Lung microvascular endothelial cell (primary cell): ENCODE data around the gene IMMP2L. TPM values are rescaled to one million over a fixed set of nuclear protein-coding genes. Genes with fewer than 3 reads are reported as not detected.
"Not testable (repeated sequence)": the region's sequence is repeated elsewhere in the genome, so short reads cannot be mapped to it uniquely, and the experiment has no call there.

Source experiments
- DNase-seq, 2 donors: peaks; one replicate each; pipeline versions ENCODE4 v3.0.0 to v3.0.0-alpha.2; 2010; ENCODE audit warnings: low read depth in 2 of 2
- total RNA-seq: library from RNA; depleted of rRNA; stranded (reverse); fragments of >200 nt; gene quantifications from 2 replicates; pipeline ENCODE4 v1.2.1, GENCODE V29; 2014

Gene IMMP2L
- total RNA-seq, 1 donor from 2014 or later = 9.1 TPM

DNA sequence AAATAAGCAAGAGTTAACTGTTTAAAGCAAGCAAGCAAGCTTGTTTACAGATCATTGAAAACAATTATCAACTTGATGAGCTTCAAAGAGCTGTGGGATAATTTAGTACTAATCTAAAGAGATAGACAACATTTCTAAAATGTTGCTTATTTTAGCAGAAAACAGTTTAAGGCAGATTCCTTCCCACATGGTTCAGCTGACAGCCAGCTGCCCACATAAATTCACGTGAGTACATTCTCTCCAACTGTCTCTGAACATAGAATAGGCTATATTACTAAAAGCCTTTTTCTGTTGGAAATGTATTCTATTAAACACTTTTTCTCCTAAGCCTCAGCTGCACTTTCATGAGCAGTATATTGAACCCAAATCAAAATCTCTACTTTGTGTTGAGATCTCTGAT is 297.3 kb downstream of the IMMP2L start:
- DNase-seq = no peak

DNA sequence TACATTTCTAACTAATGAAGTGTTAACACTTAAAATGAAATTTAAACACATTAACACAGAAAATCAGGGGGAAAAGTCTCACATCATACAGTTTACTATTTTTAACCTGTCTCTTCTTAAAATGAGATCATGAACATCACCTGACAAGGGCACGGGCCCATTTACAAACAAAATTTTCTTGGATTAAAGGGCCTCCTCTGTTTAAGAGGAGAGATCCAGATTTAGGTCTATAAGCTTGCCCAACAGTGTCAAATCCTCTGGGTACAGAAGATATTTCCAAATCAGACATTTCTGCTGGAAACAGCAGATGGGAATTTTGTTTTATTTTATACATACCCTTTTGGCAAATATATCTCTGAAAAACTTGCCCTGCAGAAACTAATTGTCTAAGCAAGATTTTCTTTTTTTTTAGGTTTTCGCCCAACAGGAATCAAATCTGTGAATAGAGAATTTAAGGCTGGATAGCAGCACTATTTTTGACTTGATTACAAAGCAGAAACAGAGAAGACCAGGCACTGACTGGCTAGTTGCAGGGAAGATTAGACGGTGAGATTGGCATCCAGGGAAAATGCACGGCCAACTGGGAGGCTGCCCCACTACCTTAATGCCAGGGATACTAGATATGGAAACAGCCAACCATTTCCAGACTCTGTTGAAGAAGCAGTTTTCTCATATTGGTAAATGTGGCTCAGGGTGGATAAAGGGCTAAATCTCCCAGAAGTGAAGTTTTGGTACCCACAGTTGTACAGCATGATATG is 298.0 kb downstream of the IMMP2L start:
- no peak for DNase-seq

GRCh38 chr7:111262293-111263116 is 299.8 kb downstream of the IMMP2L start:
- DNase-seq = no peak

- no peak for DNase-seq
Observed at GRCh38 chr7:111261496-111261895, 300.8 kb downstream of the IMMP2L start.

GRCh38 chr7:111259991-111260390 is 302.3 kb downstream of the IMMP2L start:
- DNase-seq = no peak

DNA sequence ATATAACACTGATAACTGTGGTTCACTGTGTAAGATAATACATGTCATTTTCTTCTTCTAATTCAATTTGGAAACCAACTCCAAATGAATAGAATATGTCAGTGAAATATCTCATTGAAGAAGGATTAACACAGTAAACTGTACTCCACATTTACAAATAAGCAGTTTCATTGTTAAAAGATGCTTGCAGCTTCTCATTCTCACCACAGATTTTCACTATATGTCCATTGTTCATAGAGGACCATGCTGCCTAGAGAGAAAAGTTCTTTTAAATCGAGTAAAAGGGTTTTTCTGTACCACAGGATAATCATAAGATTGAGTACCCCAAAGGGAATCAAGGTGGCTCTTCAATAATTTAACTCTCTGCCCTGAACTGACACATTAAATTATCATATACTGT is 305.9 kb downstream of the IMMP2L start:
- no peak for DNase-seq

- DNase-seq = peak in 1 of 2 donors; percentile 5
Observed at GRCh38 chr7:111255576-111255975, 306.7 kb downstream of the IMMP2L start.

- not testable (repeated sequence) for DNase-seq
Observed at GRCh38 chr7:111251365-111251764, 310.9 kb downstream of the IMMP2L start.

GRCh38 chr7:111249807-111250206 is 312.5 kb downstream of the IMMP2L start:
- not testable (repeated sequence) for DNase-seq

GRCh38 chr7:111242141-111242755 is 320.0 kb downstream of the IMMP2L start:
- DNase-seq = no peak

GRCh38 chr7:111240371-111240770 is 321.9 kb downstream of the IMMP2L start:
- no peak for DNase-seq

- no peak for DNase-seq
Observed at GRCh38 chr7:111239437-111239836, 322.9 kb downstream of the IMMP2L start.

GRCh38 chr7:111238886-111239285 is 323.4 kb downstream of the IMMP2L start:
- DNase-seq = peak; percentile 52 to 62

DNA sequence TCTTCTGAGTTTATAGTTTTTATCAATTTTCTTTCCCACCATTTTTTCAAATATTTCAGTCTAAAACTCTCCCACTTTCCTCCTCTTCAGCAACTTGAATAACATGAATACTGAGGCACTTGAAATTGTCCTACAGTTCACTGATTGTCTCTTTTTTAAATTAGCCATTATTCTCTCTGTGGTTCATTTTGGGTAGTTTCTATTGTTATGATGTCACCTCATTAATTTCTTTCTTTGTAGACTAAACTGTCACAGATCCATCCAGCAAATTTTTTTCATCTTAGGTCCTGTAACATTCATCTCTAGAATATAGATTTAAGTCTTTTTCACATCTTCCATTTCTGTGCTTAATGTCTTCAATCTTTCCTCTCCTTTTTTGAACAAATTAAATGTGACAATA is 326.6 kb downstream of the IMMP2L start:
- no peak for DNase-seq

- peak; percentile 70 to 73 for DNase-seq
Observed at GRCh38 chr7:111232249-111233084, 329.8 kb downstream of the IMMP2L start.

DNA sequence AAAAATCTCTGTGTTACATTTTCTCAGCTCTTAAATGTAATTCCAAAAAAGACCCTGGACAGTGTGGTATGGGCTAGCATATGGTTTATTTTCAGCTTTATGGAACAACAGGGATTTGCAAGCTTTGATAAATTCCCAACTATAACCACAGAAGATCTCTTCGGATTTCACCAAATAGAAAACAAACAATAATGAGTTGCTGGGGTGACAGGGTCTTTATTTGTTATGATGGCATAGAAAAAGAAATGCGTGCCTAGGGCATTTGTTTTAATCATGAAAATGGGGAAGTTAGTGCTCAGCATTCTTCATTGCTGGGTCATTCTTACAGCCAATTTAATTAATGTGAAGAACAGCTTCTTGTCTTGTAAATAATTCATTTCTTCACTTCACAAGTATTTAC is 332.4 kb downstream of the IMMP2L start:
- DNase-seq = no peak

DNA sequence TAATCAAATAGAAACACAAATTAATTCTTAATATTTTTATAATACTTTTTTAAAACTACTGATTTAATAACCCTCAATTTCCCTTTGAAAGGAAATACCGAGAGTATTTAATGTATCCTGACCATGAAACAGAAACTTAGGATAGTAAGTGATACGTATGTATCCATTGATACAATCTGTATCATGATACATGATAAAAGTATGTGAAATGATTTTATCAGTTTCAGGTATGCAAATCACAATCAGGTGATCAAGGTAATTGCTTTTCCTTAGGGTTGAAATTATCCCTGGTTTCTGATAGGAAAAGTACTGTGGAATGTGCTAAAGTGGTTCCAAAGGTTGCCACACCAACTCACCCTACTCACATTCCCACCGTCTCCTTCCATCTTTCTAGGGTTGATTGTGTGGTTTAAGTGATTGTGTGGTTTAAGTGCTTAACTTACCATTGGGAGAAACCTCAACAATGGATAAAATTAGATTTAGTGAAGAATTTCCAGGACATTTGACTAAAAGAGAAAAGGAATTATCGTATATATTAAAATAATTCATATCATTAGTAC is 333.0 kb downstream of the IMMP2L start:
- DNase-seq = no peak

DNA sequence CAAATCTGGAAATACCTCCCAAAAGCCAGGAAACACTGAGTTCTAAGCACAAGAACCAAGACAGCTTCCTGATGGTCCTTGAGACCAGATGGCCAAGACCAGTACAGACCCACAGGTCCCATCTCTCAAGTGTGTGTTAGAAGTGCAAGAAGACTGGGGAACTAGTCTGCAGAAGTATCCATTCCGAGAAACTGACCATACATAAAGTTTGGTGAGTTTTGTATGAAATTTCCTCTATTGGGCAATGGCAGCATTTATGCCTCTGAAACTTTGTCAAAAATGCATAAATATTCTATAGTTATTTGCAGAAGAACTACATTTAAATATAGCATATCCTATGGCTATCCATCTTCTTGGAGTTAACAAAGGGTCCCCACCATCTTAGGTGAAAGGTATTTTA is 333.9 kb downstream of the IMMP2L start:
- DNase-seq = no peak

DNA sequence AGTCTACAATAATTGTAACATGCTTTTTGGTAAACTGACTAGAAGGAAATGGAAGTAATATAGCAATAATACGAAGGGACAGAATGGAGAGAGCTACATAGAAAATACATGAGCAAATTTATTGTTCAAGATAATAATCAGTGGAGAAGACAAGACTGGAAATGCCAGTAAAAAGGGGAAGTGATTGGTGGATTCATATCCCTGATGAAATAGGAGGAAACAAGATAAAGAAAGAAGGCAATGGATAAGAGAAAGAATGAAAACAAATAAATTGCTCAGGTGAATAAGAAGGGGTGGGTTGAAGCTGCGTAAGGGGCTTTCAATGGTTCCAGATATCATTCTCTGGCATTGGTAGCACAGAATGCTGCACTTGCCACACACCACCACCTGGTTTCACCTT is 335.5 kb downstream of the IMMP2L start:
- DNase-seq = no peak

DNA sequence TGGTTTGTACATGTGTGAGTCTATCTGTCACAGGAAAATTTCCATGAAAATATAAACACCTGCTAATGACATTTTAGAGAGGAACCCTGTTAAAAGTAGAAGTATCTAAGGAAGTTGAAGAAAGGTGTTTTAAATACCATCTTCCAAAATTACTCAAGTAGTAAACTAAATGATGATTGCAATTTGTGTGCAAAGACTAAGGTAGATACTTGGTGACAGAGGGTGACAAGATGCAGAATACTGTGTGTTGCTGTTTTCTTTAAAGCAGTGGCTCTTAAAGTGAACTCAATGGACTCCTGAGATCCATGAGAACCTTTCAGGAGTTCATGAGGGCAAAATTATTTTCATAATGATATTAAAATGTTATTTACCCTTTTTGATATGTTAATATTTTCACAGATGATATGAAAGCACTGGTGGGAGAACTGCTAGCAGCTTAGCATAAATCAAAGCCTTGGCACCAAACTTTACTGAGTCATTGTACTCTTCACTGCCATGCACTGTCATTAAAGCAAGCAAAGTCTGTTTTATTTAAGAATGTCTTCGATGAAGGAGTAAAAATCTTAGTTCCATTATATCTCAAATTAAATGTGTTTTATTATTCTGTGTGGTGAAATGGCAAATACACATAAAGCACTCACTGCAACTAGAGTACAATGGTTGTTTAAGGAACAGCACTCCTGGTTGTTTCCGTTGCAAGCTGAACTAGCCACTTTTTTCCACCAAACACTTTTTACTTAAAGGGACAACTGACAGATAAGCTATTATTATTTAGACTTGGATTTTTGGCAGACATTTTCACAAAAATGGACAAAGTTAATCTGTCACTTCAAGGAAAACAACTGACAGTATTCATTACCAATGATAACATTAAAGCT is 337.7 kb downstream of the IMMP2L start:
- peak in 1 of 2 donors; percentile 30 for DNase-seq
